GM12878 (cell line): Measurements from ENCODE around the gene ELK4. TPM values are rescaled to one million over a fixed set of nuclear protein-coding genes. Genes with fewer than 3 reads are reported as not detected.

ENCODE experiments used
- ATAC-seq: fragments of 200-7000 bp; cut with Tn5 transposase; 3 replicates; pipeline ENCODE4 v1.9.1; 2020; ENCODE audit warnings: mild to moderate bottlenecking, moderate library complexity
- BruUV-seq: library from RNA; stranded (reverse); fragments of 400-500 nt; replicated peaks from 2 replicates; lab custom pipeline; 2021; lab: Mats Ljungman, UMichigan
- CTCF ChIA-PET: fragments of 300-600 bp; sonication (Branson Sonifier 250); formaldehyde crosslinking; extraction: SDS; loops from one replicate; lab custom pipeline; 2021; ENCODE audit warnings: inconsistent platforms; lab: Yijun Ruan, JAX
- POLR2A ChIA-PET: fragments of 350-600 bp; formaldehyde crosslinking; extraction: SDS; loops from one replicate; lab custom pipeline; 2021; ENCODE audit warnings: inconsistent platforms; lab: Charles Lee
- RAD21 ChIA-PET: fragments of 300-600 bp; sonication (Branson Sonifier 250); formaldehyde crosslinking; loops from one replicate; lab custom pipeline; 2023; ENCODE audit warnings: antibody characterized with exemption; ENCODE audit not compliant: unreplicated experiment; lab: Charles Lee
- SMC1A ChIA-PET: fragments of 300-600 bp; sonication (Branson Sonifier 250); formaldehyde crosslinking; loops from one replicate; lab custom pipeline; 2023; ENCODE audit not compliant: unreplicated experiment, uncharacterized antibody; lab: Charles Lee
- DNase-seq: peaks from one replicate; pipeline ENCODE4 v3.0.0-alpha.2; 2011; ENCODE audit warnings: low read depth, low spot score
- FAIRE-seq: peaks from 3 replicates; lab custom pipeline; 2011; peaks lifted over from hg19 to GRCh38; lab: Jason Lieb, UNC
- H2AFZ ChIP-seq: 2 replicates; pipeline ENCODE4 v1.6.0; 2011; ENCODE audit warnings: low read depth, low read length, control low read depth; ENCODE audit not compliant: control insufficient read depth
- H3K27ac ChIP-seq: 2 replicates; pipeline ENCODE4 v1.5.1; 2011; ENCODE audit warnings: control low read depth; ENCODE audit not compliant: control insufficient read depth, insufficient read depth
- H3K27me3 ChIP-seq, 2 experiments: replicated peaks in 1 of 2; 2 replicates each; pipeline versions ENCODE4 v1.6.0 to v1.6.1; 2011; ENCODE audit warnings: low read length in 1 of 2; ENCODE audit not compliant: control insufficient read depth in 2 of 2, insufficient read depth in 2 of 2
- H3K36me3 ChIP-seq, 2 experiments: 2 replicates each; pipeline ENCODE4 v1.5.1; 2011; ENCODE audit warnings: low read length in 1 of 2; ENCODE audit not compliant: control insufficient read depth in 2 of 2, insufficient read depth in 2 of 2
- H3K4me1 ChIP-seq: 2 replicates; pipeline ENCODE4 v1.6.1; 2011; ENCODE audit warnings: mild to moderate bottlenecking, low read length, moderate library complexity, mixed read lengths; ENCODE audit not compliant: control insufficient read depth, insufficient read depth
- H3K4me2 ChIP-seq: 2 replicates; pipeline ENCODE4 v1.6.0; 2011; ENCODE audit warnings: control low read depth; ENCODE audit not compliant: control insufficient read depth, insufficient read depth
- H3K4me3 ChIP-seq: fragments of 200-600 bp; sonication (generic); 2 replicates; pipeline ENCODE4 v1.5.1; 2016
- H3K79me2 ChIP-seq: 2 replicates; pipeline ENCODE4 v1.6.0; 2011; ENCODE audit warnings: low read length; ENCODE audit not compliant: control insufficient read depth, insufficient read depth
- H3K9ac ChIP-seq: 2 replicates; pipeline ENCODE4 v1.8.0; 2011; ENCODE audit warnings: low read length, control low read depth, mixed read lengths; ENCODE audit not compliant: control insufficient read depth, insufficient read depth
- H3K9me3 ChIP-seq: replicated peaks from 3 replicates; pipeline ENCODE4 v1.5.1; 2011; ENCODE audit warnings: mild to moderate bottlenecking, low read length; ENCODE audit not compliant: control insufficient read depth, insufficient read depth
- H4K20me1 ChIP-seq: 2 replicates; pipeline ENCODE4 v1.6.0; 2011; ENCODE audit not compliant: control insufficient read depth, insufficient read depth
- PML ChIP-seq: IDR thresholded peaks from 2 replicates; pipeline ENCODE4 v1.6.1; 2012; ENCODE audit warnings: low read length, inconsistent platforms
- SREBF1 ChIP-seq: IDR thresholded peaks from 2 replicates; pipeline ENCODE4 v1.6.1; 2012; ENCODE audit warnings: mild to moderate bottlenecking, low read length
- SREBF2 ChIP-seq: IDR thresholded peaks from 2 replicates; pipeline ENCODE4 v1.6.1; 2012; ENCODE audit warnings: mild to moderate bottlenecking, low read length
- TCF12 ChIP-seq: IDR thresholded peaks from 2 replicates; pipeline ENCODE4 v1.6.1; 2011; ENCODE audit warnings: low read depth, mild to moderate bottlenecking, low read length
- TCF3 ChIP-seq: IDR thresholded peaks from 2 replicates; pipeline ENCODE4 v1.6.1; 2012; ENCODE audit warnings: low read depth, mild to moderate bottlenecking, low read length, borderline replicate concordance; ENCODE audit not compliant: insufficient read depth
- YY1 ChIP-seq: IDR thresholded peaks from 2 replicates; pipeline ENCODE4 v1.6.1; 2011; ENCODE audit warnings: low read depth, mild to moderate bottlenecking, low read length
- ZNF274 ChIP-seq: IDR thresholded peaks from one replicate; pipeline ENCODE4 v1.8.0; 2011; ENCODE audit not compliant: insufficient read length, insufficient read depth
- ZZZ3 ChIP-seq: IDR thresholded peaks from 2 replicates; pipeline ENCODE4 v1.6.1; 2011; ENCODE audit warnings: low read depth; ENCODE audit not compliant: control insufficient read depth, insufficient read length
- WGBS: methylation state at CpG from one replicate; pipeline ENCODE4 v1.1.6; 2016; ENCODE audit warnings: low lambda C conversion rate; ENCODE audit not compliant: insufficient replicate concordance, insufficient coverage; ENCODE audit errors: missing lambda C conversion rate; 5-methylcytosine and 5-hydroxymethylcytosine counted together
- in situ Hi-C: fragments of 300-500 bp; cut with MboI; formaldehyde crosslinking; loops from 9 replicates; pipeline ENCODE4 v1.14.3; 2018; ENCODE audit warnings: mixed read lengths
- intact Hi-C: fragments of 100-400 bp; cut with micrococcal nuclease; formaldehyde crosslinking; loops from one replicate; pipeline ENCODE4 v1.14.2; 2022; ENCODE audit not compliant: unreplicated experiment
- polyA plus RNA-seq, 11 experiments: library from polyadenylated mRNA; depleted of rRNA in 4 of 11; unstranded in 6 of 11; stranded (reverse) in 5 of 11; fragments of >200 nt; fragmentation: Nextera tagmentation in 4 of 11; fragmentation: Illumina TruSeq in 1 of 11; extraction: Ambion mirVana in 4 of 11; extraction: Trizol in 1 of 11; gene quantifications; 1 replicate in 1 of 11; 2 replicates in 10 of 11; pipeline versions ENCODE4 v1.2.1 to v1.2.3, GENCODE V29; 2011 to 2016; ENCODE audit warnings: inconsistent platforms in 2 of 11, missing spikeins in 2 of 11, low read depth in 1 of 11
- total RNA-seq, 4 experiments: library from RNA; depleted of rRNA in 3 of 4; stranded (reverse); fragments of >200 nt in 3 of 4; fragmentation: Illumina TruSeq in 1 of 4; extraction: Trizol in 1 of 4; gene quantifications; 2 replicates each; pipeline versions ENCODE4 v1.2.1 to v1.2.3, GENCODE V29; 2013 to 2021
- TF ChIP-seq, protein P1 (sequence below): IDR thresholded peaks from 2 replicates; pipeline ENCODE4 v1.6.1; 2012; ENCODE audit warnings: low read depth, low read length, improper control_type of control experiment

The ELK4 gene
- total and polyA plus RNA-seq, 10 of the 15 experiments (the other 5 are each of a cell fraction or from before 2014, with no cell fraction given) = 5.2 to 71.5 (median 18.5) TPM

DNA sequence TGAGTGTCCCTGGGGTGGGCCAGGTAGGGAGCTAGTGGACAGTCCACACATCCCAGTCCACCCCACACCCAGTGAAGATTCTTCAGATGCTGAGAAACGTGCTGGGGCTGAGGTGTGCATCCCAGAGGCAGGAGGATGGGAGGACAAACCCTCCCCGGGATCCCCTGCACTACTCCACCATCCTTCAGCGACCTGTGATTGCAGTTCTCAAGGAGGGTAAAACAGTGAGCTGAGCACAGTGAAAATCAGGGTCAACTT lies 51.0 kb downstream of the ELK4 start:
- Histone ChIP-seq H3K27ac (no peak overlapping the region), H2AFZ (no peak overlapping the region), H3K36me3 (no peaks in the 10 kb centered on the region), H3K79me2 (no peaks in the 10 kb centered on the region), H3K27me3 (peaks cover 0 to 5% of the 10 kb centered on the region in 2 experiments; a peak in 2 of 4 replicates), H3K9me3 (no peaks in the 10 kb centered on the region), H3K4me3 (no peak overlapping the region), H4K20me1 (no peaks in the 10 kb centered on the region), H3K4me1 (peaks cover 10% of the 10 kb centered on the region), H3K4me2 (no peak overlapping the region), H3K9ac (no peak overlapping the region)
- ChIA-PET RAD21 (interaction anchor here (1.0 kb wide), 1 partner anchor 11 kb away, joined by 3 read pairs; no protein-coding TSS in a partner anchor), CTCF (interaction anchor here (0.6 to 1.2 kb wide), 2 partner anchors 13 to 57 kb away, joined by 3 to 5 read pairs; no protein-coding TSS in a partner anchor), POLR2A (no interaction called here), SMC1A (interaction anchor here (0.6 kb wide), 1 partner anchor 74 kb away, joined by 3 read pairs; no protein-coding TSS in a partner anchor)
- TF ChIP-seq, protein P1, sequence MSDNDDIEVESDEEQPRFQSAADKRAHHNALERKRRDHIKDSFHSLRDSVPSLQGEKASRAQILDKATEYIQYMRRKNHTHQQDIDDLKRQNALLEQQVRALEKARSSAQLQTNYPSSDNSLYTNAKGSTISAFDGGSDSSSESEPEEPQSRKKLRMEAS = no peak
- no peak for TF ChIP-seq TCF3
- TF ChIP-seq TCF12 = no peak
- TF ChIP-seq ZZZ3 = no peak
- no peak for TF ChIP-seq ZNF274
- no peak for TF ChIP-seq SREBF1
- no TSS peak for BruUV-seq
- FAIRE-seq (no peak), ATAC-seq (no peak), DNase-seq (no peak)
- 30% methylated on average over 3 of the region's 3 CpGs for WGBS
- in situ Hi-C loops = no loop called here
- intact Hi-C loops = no loop called here

DNA sequence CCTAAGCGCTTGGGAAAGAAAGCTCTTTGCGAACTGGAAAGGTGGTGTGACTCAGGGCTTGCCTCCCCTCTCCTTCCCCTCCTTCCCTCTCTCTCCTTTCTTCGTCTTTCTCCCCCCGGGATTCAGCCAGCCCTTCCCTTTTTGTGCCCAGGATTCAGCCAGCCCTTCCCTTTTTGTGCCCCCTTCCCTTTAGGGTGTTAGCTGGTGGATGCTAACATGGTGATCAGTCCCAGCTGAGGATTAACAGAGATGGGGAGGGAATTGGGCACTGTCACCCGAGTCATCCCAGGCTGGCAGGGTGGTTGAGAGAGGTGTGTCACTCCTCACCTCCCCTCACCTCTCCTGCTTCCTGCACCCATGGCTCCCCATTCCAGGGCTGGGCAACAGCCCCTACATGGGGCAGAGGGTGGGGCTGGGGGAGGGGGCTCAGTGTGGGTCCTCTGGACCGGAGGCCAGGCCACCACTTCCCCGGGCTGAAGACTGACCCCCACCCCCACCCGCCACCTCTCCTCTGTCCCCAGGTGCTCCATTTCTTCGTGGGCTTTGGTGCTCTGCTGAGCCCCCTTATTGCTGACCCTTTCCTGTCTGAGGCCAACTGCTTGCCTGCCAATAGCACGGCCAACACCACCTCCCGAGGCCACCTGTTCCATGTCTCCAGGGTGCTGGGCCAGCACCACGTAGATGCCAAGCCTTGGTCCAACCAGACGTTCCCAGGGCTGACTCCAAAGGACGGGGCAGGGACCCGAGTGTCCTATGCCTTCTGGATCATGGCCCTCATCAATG lies 51.5 kb downstream of the ELK4 start:
- H3K36me3 ChIP-seq = no peaks in the 10 kb centered on the region
- H3K4me2 ChIP-seq = no peak overlapping the region
- TF ChIP-seq YY1 (no peak), PML (no peak), SREBF2 (no peak)
- no peaks in the 10 kb centered on the region for H3K79me2 ChIP-seq
- H3K4me1 ChIP-seq = peaks cover 10% of the 10 kb centered on the region
- ChIA-PET POLR2A (no interaction called here), SMC1A (interaction anchor here (1.1 to 1.3 kb wide), 2 partner anchors 11 to 57 kb away, joined by 3 to 6 read pairs; no protein-coding TSS in a partner anchor), RAD21 (no interaction called here), CTCF (interaction anchor here (0.6 to 1.2 kb wide), 3 partner anchors 14 to 78 kb away, joined by 3 to 5 read pairs (median 5); no protein-coding TSS in a partner anchor)
- H3K4me3 ChIP-seq = no peak overlapping the region
- H2AFZ ChIP-seq = no peak overlapping the region
- H3K9ac ChIP-seq = no peak overlapping the region
- in situ Hi-C loops = no loop called here
- FAIRE-seq = no peak
- ATAC-seq = no peak
- no peak for DNase-seq
- no peak overlapping the region for H3K27ac ChIP-seq
- intact Hi-C loops = no loop called here
- no TSS peak for BruUV-seq
- no peaks in the 10 kb centered on the region for H4K20me1 ChIP-seq
- no peaks in the 10 kb centered on the region for H3K9me3 ChIP-seq
- H3K27me3 ChIP-seq = peaks cover 0 to 5% of the 10 kb centered on the region in 2 experiments; a peak in 2 of 4 replicates
- 34% methylated on average over 15 of the region's 15 CpGs for WGBS
